HCT116 (cell line): ENCODE results near the gene SMIM26. TPM values are rescaled to one million over a fixed set of nuclear protein-coding genes. Genes with fewer than 3 reads are reported as not detected.

Experiments
- ATAC-seq: fragments of 200-7000 bp; cut with Tn5 transposase; 2 replicates; pipeline ENCODE4 v1.9.1; 2020; ENCODE audit warnings: mild to moderate bottlenecking, moderate library complexity
- BruUV-seq: library from RNA; stranded (reverse); fragments of 400-500 nt; replicated peaks from 2 replicates; lab custom pipeline; 2021; lab: Mats Ljungman, UMichigan
- CTCF ChIA-PET: fragments of 300-600 bp; sonication (Branson Sonifier 250); formaldehyde crosslinking; loops from one replicate; lab custom pipeline; 2021; ENCODE audit warnings: antibody characterized with exemption; lab: Charles Lee
- POLR2A ChIA-PET: fragments of 300-600, 350-600 bp; sonication (Branson Sonifier 250); formaldehyde crosslinking; loops from one replicate; lab custom pipeline; 2021; ENCODE audit warnings: antibody characterized with exemption; lab: Charles Lee
- RAD21 ChIA-PET, 2 experiments: fragments of 300-600 bp; sonication (Branson Sonifier 250); formaldehyde crosslinking; loops; one replicate each; lab custom pipeline; 2023; ENCODE audit warnings: low total read pairs in 2 of 2; ENCODE audit not compliant: uncharacterized antibody in 2 of 2, unreplicated experiment in 2 of 2, low non-redundant PET in 1 of 2; lab: Charles Lee
- DNase-seq: peaks from one replicate; pipeline ENCODE4 v3.0.0-alpha.2; 2010; ENCODE audit warnings: low read depth, low spot score
- H2AFZ ChIP-seq: fragments of 200-600 bp; shearing (Covaris generic), sonication (generic); 2 replicates; pipeline ENCODE4 v1.6.1; 2017; ENCODE audit warnings: low read depth, mixed run types, mixed read lengths, antibody characterized with exemption, low read length; ENCODE audit not compliant: poor library complexity, severe bottlenecking
- H3K27ac ChIP-seq: 2 replicates; pipeline ENCODE4 v1.5.1; 2012; ENCODE audit warnings: low read depth, low read length
- H3K27me3 ChIP-seq: fragments of 200-600 bp; sonication (generic); 2 replicates; pipeline ENCODE4 v1.6.1; 2016; ENCODE audit warnings: mixed run types, low read length, mixed read lengths; ENCODE audit not compliant: insufficient read depth
- H3K36me3 ChIP-seq, 2 experiments: fragments of 200-500 bp in 1 of 2; fragments of 200-600 bp in 1 of 2; sonication (Bioruptor generic) in 1 of 2; sonication (generic) in 1 of 2; 2 replicates each; pipeline versions ENCODE4 v1.5.1 to v1.6.1; 2014 to 2016; ENCODE audit warnings: low read length in 2 of 2, inconsistent platforms in 1 of 2, mixed read lengths in 1 of 2, mixed run types in 1 of 2; ENCODE audit not compliant: insufficient read depth in 2 of 2, control insufficient read depth in 1 of 2
- H3K4me1 ChIP-seq, 2 experiments: fragments of 200-600 bp in 1 of 2; sonication (generic) in 1 of 2; 2 replicates each; pipeline versions ENCODE4 v1.5.1 to v1.6.1; 2012 to 2017; ENCODE audit warnings: low read length in 2 of 2, inconsistent platforms in 1 of 2, mild to moderate bottlenecking in 1 of 2, mixed read lengths in 1 of 2, mixed run types in 1 of 2, moderate library complexity in 1 of 2; ENCODE audit not compliant: insufficient read depth in 2 of 2, control insufficient read depth in 1 of 2
- H3K4me2 ChIP-seq: fragments of 200-600 bp; sonication (generic); 2 replicates; pipeline ENCODE4 v1.6.1; 2017; ENCODE audit warnings: mixed run types, low read length, mixed read lengths
- H3K4me3 ChIP-seq, 2 experiments: fragments of 200-600 bp in 1 of 2; sonication (generic) in 1 of 2; replicated peaks in 1 of 2; 2 replicates each; pipeline ENCODE4 v1.5.1; 2011 to 2016; ENCODE audit warnings: low read length in 2 of 2, control low read depth in 1 of 2, low read depth in 1 of 2, mild to moderate bottlenecking in 1 of 2, mixed read lengths in 1 of 2, mixed run types in 1 of 2
- H3K79me2 ChIP-seq: fragments of 200-600 bp; sonication (generic); 2 replicates; pipeline ENCODE4 v1.6.1; 2017; ENCODE audit warnings: mild to moderate bottlenecking, mixed run types, low read length, moderate library complexity, mixed read lengths; ENCODE audit not compliant: insufficient read depth
- H3K9ac ChIP-seq: fragments of 200-600 bp; sonication (generic); 2 replicates; pipeline ENCODE4 v1.6.1; 2016; ENCODE audit warnings: low read length, mixed read lengths
- H3K9me2 ChIP-seq: fragments of 200-600 bp; sonication (generic), shearing (Covaris generic); 2 replicates; pipeline ENCODE4 v1.6.1; 2017; ENCODE audit warnings: mixed run types, mild to moderate bottlenecking, moderate library complexity; ENCODE audit not compliant: insufficient read depth
- H3K9me3 ChIP-seq, 2 experiments: fragments of 200-500 bp in 1 of 2; fragments of 200-600 bp in 1 of 2; sonication (Bioruptor generic) in 1 of 2; sonication (generic) in 1 of 2; 2 replicates each; pipeline ENCODE4 v1.6.1; 2014 to 2017; ENCODE audit warnings: low read length in 2 of 2, mixed read lengths in 2 of 2, inconsistent platforms in 1 of 2, low read depth in 1 of 2, mild to moderate bottlenecking in 1 of 2, mixed run types in 1 of 2, moderate library complexity in 1 of 2; ENCODE audit not compliant: control insufficient read depth in 1 of 2, insufficient read depth in 1 of 2
- H4K20me1 ChIP-seq: fragments of 200-600 bp; sonication (generic), shearing (Covaris generic); 2 replicates; pipeline ENCODE4 v1.6.1; 2017; ENCODE audit warnings: mixed run types, mild to moderate bottlenecking, moderate library complexity; ENCODE audit not compliant: insufficient read depth
- CTCF ChIP-seq, 3 experiments: fragments of 200-600 bp in 1 of 3; sonication (generic) in 1 of 3; IDR thresholded peaks in 2 of 3; conservative IDR thresholded peaks in 1 of 3; 2 replicates each; pipeline ENCODE4 v1.5.1; 2012 to 2017; ENCODE audit warnings: low read depth in 2 of 3, low read length in 2 of 3, antibody characterized with exemption in 1 of 3, borderline replicate concordance in 1 of 3, control low read depth in 1 of 3, mild to moderate bottlenecking in 1 of 3, mixed read lengths in 1 of 3, mixed run types in 1 of 3, moderate library complexity in 1 of 3; ENCODE audit not compliant: insufficient read depth in 1 of 3
- ELF1 ChIP-seq: IDR thresholded peaks from 2 replicates; pipeline ENCODE4 v1.6.1; 2012; ENCODE audit warnings: low read depth, borderline replicate concordance
- EZH2phosphoT487 ChIP-seq: fragments of 200-600 bp; IDR thresholded peaks from 2 replicates; pipeline ENCODE4 v1.6.1; 2018; ENCODE audit warnings: antibody characterized with exemption, borderline replicate concordance
- FOSL1 ChIP-seq: IDR thresholded peaks from 2 replicates; pipeline ENCODE4 v1.6.1; 2012; ENCODE audit warnings: low read depth
- JUND ChIP-seq: IDR thresholded peaks from 2 replicates; pipeline ENCODE4 v1.6.1; 2012
- MAX ChIP-seq: IDR thresholded peaks from 2 replicates; pipeline ENCODE4 v1.6.1; 2012
- POLR2A ChIP-seq: IDR thresholded peaks from 2 replicates; pipeline ENCODE4 v1.7.0; 2011; ENCODE audit warnings: borderline replicate concordance; ENCODE audit not compliant: insufficient read depth, insufficient read length; ENCODE audit errors: extremely low read depth
- POLR2AphosphoS5 ChIP-seq: IDR thresholded peaks from 2 replicates; pipeline ENCODE4 v1.6.1; 2011; ENCODE audit warnings: mild to moderate bottlenecking, low read depth, low read length, moderate library complexity
- REST ChIP-seq: IDR thresholded peaks from 2 replicates; pipeline ENCODE4 v1.6.1; 2012; ENCODE audit warnings: low read depth
- SRF ChIP-seq: IDR thresholded peaks from 2 replicates; pipeline ENCODE4 v1.6.1; 2012; ENCODE audit warnings: low read depth
- YY1 ChIP-seq: IDR thresholded peaks from 2 replicates; pipeline ENCODE4 v1.6.1; 2011; ENCODE audit warnings: low read length, low read depth, moderate library complexity, mild to moderate bottlenecking; ENCODE audit not compliant: insufficient replicate concordance; ENCODE audit errors: extremely low read depth
- ZNF274 ChIP-seq: fragments of 200-500 bp; sonication (Bioruptor generic); IDR thresholded peaks from 2 replicates; pipeline ENCODE4 v1.6.1; 2014; ENCODE audit warnings: mild to moderate bottlenecking, low read depth, low read length, inconsistent platforms
- intact Hi-C: fragments of 100-400 bp; cut with micrococcal nuclease; formaldehyde crosslinking; loops from 2 replicates; pipeline ENCODE4 v1.10.0; 2022
- total RNA-seq: library from RNA; stranded (reverse); gene quantifications from one replicate; pipeline ENCODE4 v1.2.1, GENCODE V29; 2021; ENCODE audit not compliant: unreplicated experiment

The SMIM26 gene
- total RNA-seq, 1 experiment from 2014 or later: 80.1 TPM

GRCh38 chr20:18580012-18580411, 12.8 kb downstream of the SMIM26 start:
- DNase-seq: no peak
- no peaks in the 10 kb centered on the region for H3K27me3 ChIP-seq
- H3K27ac ChIP-seq: no peak overlapping the region
- ChIA-PET RAD21 (no interaction called here), CTCF (no interaction called here), POLR2A (no interaction called here)
- ATAC-seq: no peak
- TF ChIP-seq EZH2phosphoT487 (no peak), MAX (no peak), JUND (no peak), POLR2A (no peak), SRF (no peak), ELF1 (no peak), YY1 (no peak), POLR2AphosphoS5 (no peak), REST (no peak), FOSL1 (no peak), CTCF (IDR thresholded peaks at IDR 0.05 in 2 of 3, conservative IDR thresholded peaks at IDR 0.05 in 1 of 3; ENCODE audit: borderline replicate concordance in 1 of 3, insufficient read depth in 1 of 3, low read depth in 2 of 3, low read length in 2 of 3) (no peak), ZNF274 (no peak)
- H3K9me3 ChIP-seq: no peaks in the 10 kb centered on the region
- H3K4me3 ChIP-seq: no peak overlapping the region
- no peak overlapping the region for H3K9ac ChIP-seq
- no peaks in the 10 kb centered on the region for H3K36me3 ChIP-seq
- no peaks in the 10 kb centered on the region for H4K20me1 ChIP-seq
- no peaks in the 10 kb centered on the region for H3K4me1 ChIP-seq
- no peak overlapping the region for H3K4me2 ChIP-seq
- intact Hi-C loops: no loop called here
- H3K9me2 ChIP-seq: no peaks in the 10 kb centered on the region
- no peaks in the 10 kb centered on the region for H3K79me2 ChIP-seq
- BruUV-seq: no TSS peak
- H2AFZ ChIP-seq: no peak overlapping the region
